Articular chondrocyte of knee joint (primary cell): ENCODE measurements around the gene ALDH3A2. TPM values are rescaled to one million over a fixed set of nuclear protein-coding genes. Genes with fewer than 3 reads are reported as not detected.

Experiments used
- small RNA-seq: library from RNA; depleted of rRNA; stranded (forward); fragments of <200 nt; gene quantifications from one replicate; pipeline ENCODE3, GENCODE V24; 2012
- total RNA-seq: library from RNA; depleted of rRNA; stranded (reverse); fragments of >200 nt; gene quantifications from 2 replicates; pipeline ENCODE4 v1.2.3, GENCODE V29; 2012

The ALDH3A2 gene
- total RNA-seq, result 279 and 297 TPM in 2 replicates

DNA sequence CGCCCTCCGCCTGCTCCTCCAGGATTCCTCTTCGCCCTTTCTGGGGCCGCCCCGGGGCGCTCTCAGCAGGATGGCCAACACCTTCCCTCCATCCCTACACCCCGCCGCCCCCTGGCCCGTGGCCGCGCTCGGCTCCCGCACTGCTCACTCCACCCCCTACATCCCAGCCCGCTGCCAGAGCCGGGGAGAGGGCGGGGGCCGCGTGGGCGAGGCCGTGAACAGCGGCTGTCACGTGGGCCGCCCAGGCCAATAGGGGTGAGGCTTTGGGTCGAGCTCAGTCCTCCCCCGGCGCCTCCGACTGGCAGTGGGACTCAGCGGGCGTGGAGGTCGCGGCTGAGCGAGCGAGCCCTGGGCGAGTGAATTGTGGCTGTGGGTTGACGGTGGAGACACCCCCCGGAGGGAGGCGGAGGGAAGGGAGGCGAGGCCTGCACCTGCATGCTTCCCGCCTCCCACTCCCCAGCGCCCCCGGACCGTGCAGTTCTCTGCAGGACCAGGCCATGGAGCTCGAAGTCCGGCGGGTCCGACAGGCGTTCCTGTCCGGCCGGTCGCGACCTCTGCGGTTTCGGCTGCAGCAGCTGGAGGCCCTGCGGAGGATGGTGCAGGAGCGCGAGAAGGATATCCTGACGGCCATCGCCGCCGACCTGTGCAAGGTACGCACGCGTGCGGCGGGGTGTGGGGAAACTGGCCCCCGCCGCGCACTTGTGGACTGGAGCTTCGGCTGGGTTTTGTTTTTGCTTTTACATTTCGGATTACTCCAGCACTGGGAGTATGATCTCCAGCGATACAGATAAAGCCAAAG, at the start of gene ALDH3A2:
TSS of gene ALDH3A2 (plus strand) at position 277 of the 799 bp plus-strand sequence. CDS start at position 498, 221 bp downstream.

DNA sequence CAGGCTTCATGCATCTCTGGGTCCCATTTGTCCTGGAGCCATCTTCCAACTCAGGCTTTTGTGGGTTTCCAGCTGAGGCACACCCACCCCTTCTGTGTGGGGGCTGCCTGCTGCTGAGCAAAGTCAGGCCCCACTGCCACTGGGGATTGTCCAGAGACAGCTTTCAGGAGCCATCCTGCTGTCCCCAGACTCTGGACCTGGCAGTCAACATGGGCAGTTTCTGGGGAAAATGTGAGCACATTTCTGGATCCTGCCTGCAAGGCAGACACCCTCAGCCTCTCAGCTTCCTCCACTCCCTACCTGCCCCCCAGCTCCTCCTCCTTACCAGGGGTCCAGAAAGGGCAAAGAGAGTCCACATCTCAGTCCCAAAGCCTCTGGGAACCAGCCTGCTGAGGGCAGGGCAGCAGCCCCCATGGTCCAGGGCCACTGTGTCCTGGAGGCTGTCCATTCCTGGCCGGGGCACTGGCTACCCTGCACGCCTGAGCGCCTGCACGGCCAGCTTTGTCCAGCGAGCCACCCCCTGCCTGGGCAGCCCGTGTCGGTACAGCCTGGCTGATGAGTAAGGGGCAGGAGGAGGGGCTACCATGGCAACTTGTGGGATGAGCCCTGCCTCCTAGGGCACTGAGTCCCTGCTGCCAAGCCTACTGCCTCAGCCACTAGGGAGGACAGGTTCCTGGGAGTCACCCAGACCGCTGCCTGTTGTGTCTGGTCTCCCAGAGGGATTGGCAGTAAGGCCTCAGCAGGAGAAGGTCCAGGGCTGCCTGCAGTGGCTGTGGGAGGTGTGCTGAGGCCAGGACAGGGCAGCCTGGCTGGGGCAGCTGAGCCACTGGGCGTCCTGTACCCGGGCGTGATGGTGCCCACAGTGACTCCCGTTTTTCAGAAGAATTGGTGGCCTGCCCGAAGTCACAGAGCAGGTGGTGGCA, 67.8 kb downstream of the ALDH3A2 start, which contains the start of gene SLC47A2:
TSS of gene SLC47A2 (minus strand) at position 477 of the 923 bp plus-strand sequence. CDS start at position 448, 29 bp downstream.

Small RNA genes within 50 kb of the gene (small RNA-seq; reads per million reads assigned to genes)
- not detected for gene NMTRQ-TTG12-1
- gene RF00322, result not detected

Other genes with a start within 250 kb of the ALDH3A2 start
- gene RNF112, start 237.5 kb upstream of the ALDH3A2 start, total RNA-seq, result 2.6 and 3.5 TPM in 2 replicates
- gene SLC47A1, start 114.9 kb upstream of the ALDH3A2 start, total RNA-seq, result 10.2 and 14.9 TPM in 2 replicates
- gene SLC47A2, start 67.8 kb downstream of the ALDH3A2 start, total RNA-seq, result 0.39 and 0.54 TPM in 2 replicates
- gene ALDH3A1, start 99.5 kb downstream of the ALDH3A2 start, total RNA-seq, result 5.6 and 9.3 TPM in 2 replicates
- 26.9 and 31.0 TPM in 2 replicates for gene ULK2, start 219.2 kb downstream of the ALDH3A2 start, total RNA-seq